Parathyroid adenoma (tissue), 2 donors: ENCODE results near the gene LOXL1.

ENCODE experiments used
- H2AFZ ChIP-seq: fragments of 300-600 bp; sonication (generic); one replicate; pipeline ENCODE4 v1.7.0; 2017; ENCODE audit warnings: antibody characterized with exemption, mild to moderate bottlenecking
- H3K27ac ChIP-seq: fragments of 300-600 bp; sonication (generic); one replicate; pipeline ENCODE4 v1.7.0; 2017
- H3K27me3 ChIP-seq: fragments of 300-600 bp; sonication (generic); one replicate; pipeline ENCODE4 v1.7.0; 2017; ENCODE audit warnings: low read length; ENCODE audit not compliant: control insufficient read depth, insufficient read depth
- H3K36me3 ChIP-seq: fragments of 300-600 bp; sonication (generic); one replicate; pipeline ENCODE4 v1.7.0; 2017; ENCODE audit warnings: low read length; ENCODE audit not compliant: control insufficient read depth, insufficient read depth
- H3K4me1 ChIP-seq: fragments of 300-600 bp; sonication (generic); one replicate; pipeline ENCODE4 v1.7.0; 2017; ENCODE audit warnings: control low read depth
- H3K4me2 ChIP-seq: fragments of 300-600 bp; sonication (generic); one replicate; pipeline ENCODE4 v1.7.0; 2017; ENCODE audit warnings: low read length
- H3K4me3 ChIP-seq: fragments of 300-600 bp; sonication (generic); one replicate; pipeline ENCODE4 v1.7.0; 2017; ENCODE audit warnings: low read depth, low read length
- H3K79me2 ChIP-seq: fragments of 300-600 bp; sonication (generic); one replicate; pipeline ENCODE4 v1.7.0; 2017; ENCODE audit warnings: control low read depth
- H3K9ac ChIP-seq: fragments of 300-600 bp; sonication (generic); one replicate; pipeline ENCODE4 v1.7.0; 2017; ENCODE audit warnings: mild to moderate bottlenecking
- H3K9me3 ChIP-seq: fragments of 300-600 bp; sonication (generic); one replicate; pipeline ENCODE4 v1.7.0; 2017; ENCODE audit warnings: low read length; ENCODE audit not compliant: control insufficient read depth
- CTCF ChIP-seq: fragments of 300-600 bp; sonication (generic); IDR thresholded peaks from one replicate; pipeline ENCODE4 v1.7.0; 2017; ENCODE audit warnings: antibody characterized with exemption, mild to moderate bottlenecking
- donor health status: primary hyperparathyroidism.

LOXL1 gene

DNA sequence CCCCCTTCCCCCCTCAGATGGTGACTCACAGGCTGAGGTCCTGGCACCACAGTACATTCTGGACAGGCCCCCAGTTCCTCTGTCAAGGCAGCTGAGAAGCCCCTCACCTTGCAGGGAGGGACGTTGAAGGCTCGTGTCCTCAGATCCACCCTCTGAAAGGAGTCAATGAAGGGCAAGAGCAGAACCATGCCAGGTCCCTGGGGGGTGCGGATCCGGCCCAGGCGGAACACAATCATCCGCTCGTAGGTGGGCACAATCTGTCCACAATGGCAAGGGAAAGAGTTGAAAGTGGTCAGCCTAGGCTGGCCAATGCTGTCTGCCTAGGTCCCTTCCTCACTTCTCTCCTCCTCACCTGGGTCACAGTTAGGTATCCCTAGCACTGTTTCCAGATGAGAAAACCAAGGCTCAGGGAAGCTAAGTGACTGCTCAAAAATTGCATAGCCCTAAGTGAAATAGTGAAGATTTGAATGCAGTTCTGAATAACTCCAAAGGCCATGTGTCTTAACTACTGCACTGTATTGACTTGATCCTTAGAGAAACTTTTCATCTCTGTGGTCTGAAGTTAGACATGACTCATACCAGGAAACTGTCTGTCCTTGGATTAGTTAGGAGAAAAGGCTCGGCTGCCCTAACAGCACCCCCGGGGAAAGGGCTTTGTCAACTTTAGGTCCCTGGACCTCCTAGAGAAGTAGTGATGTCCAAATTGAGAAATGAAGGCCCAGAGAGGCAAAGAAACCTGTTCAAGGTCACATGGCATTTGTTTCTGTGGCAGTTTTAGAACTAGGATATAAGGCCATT is 62.9 kb downstream of the LOXL1 start:
- H3K9ac ChIP-seq, result no peak overlapping the region
- H3K27me3 ChIP-seq, result no peaks in the 10 kb centered on the region
- no peaks in the 10 kb centered on the region for H3K36me3 ChIP-seq
- no peaks in the 10 kb centered on the region for H3K9me3 ChIP-seq
- peak overlapping the region; percentile 49 for H3K27ac ChIP-seq
- peaks cover 2% of the 10 kb centered on the region for H3K79me2 ChIP-seq
- H3K4me1 ChIP-seq, result peaks cover 2% of the 10 kb centered on the region
- H3K4me3 ChIP-seq, result no peak overlapping the region
- H2AFZ ChIP-seq, result no peak overlapping the region
- TF ChIP-seq CTCF, result no peak
- H3K4me2 ChIP-seq, result no peak overlapping the region

DNA sequence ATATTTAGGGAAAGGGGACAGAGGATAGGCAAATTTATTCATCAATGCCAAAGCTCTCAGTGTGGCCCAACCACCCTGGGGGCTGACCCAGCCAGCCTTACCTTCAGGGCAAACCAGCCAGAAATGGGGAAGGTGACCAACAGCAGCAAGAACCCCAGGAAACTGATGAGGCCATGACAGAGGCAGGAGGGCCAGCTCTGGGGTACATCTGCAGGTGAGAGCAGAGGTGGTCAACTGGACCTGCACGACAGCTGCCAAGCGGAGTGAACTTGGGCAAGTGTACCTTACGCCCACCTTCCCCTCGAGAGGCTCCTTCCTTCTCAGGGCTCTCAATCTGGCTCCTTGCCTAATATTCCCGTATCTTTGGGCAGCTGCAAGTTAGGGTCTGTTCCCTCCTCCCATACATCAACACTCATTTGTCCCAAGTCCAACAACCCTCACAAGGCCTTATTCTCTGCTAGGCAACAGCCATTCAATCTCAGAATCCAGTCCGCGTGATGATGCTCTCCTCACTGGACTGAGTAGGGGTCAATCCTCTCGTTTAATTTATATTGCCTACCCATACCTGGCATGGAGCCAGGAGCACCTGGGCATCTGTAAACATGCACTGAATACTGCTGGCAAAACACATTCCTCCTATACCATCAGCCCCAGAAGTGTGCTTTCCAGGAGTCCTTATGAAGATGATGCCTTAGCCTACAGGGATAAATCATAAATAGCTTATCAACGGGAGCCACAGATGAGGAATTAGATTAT is 64.2 kb downstream of the LOXL1 start:
- no peak overlapping the region for H2AFZ ChIP-seq
- H3K9me3 ChIP-seq, result no peaks in the 10 kb centered on the region
- no peaks in the 10 kb centered on the region for H3K27me3 ChIP-seq
- peaks cover 2% of the 10 kb centered on the region for H3K79me2 ChIP-seq
- no peaks in the 10 kb centered on the region for H3K36me3 ChIP-seq
- H3K4me3 ChIP-seq, result no peak overlapping the region
- H3K27ac ChIP-seq, result peak overlapping the region; percentile 83
- TF ChIP-seq CTCF, result no peak
- no peak overlapping the region for H3K9ac ChIP-seq
- H3K4me2 ChIP-seq, result no peak overlapping the region
- H3K4me1 ChIP-seq, result peaks cover 4% of the 10 kb centered on the region

GRCh38 chr15:73991260-73991659 is 65.0 kb downstream of the LOXL1 start:
- TF ChIP-seq CTCF, result no peak
- Histone ChIP-seq H3K4me2 (peak overlapping the region; percentile 90), H3K27ac (peak overlapping the region; percentile 83), H3K4me3 (peak overlapping the region; percentile 65), H3K36me3 (no peaks in the 10 kb centered on the region), H2AFZ (no peak overlapping the region), H3K4me1 (peaks cover 4% of the 10 kb centered on the region), H3K9ac (no peak overlapping the region), H3K9me3 (no peaks in the 10 kb centered on the region), H3K27me3 (no peaks in the 10 kb centered on the region), H3K79me2 (peaks cover 2% of the 10 kb centered on the region)

GRCh38 chr15:73991726-73992593 is 65.7 kb downstream of the LOXL1 start, which contains the start of gene STOML1:
Gene STOML1, minus strand, starts transcription at chr15:73992295. Its CDS starts 72 bp downstream, at chr15:73992223.
- Histone ChIP-seq H2AFZ (peak within 1 kb of the TSS; percentile 84), H3K79me2 (peaks cover 2% of the 10 kb centered on the region), H3K9me3 (no peaks in the 10 kb centered on the region), H3K36me3 (no peaks in the 10 kb centered on the region), H3K27ac (peak within 1 kb of the TSS; percentile 83), H3K4me2 (peak within 1 kb of the TSS; percentile 90), H3K4me1 (peaks cover 4% of the 10 kb centered on the region), H3K4me3 (peak within 1 kb of the TSS; percentile 65), H3K9ac (peak within 1 kb of the TSS; percentile 37), H3K27me3 (no peaks in the 10 kb centered on the region)
- peak; percentile 81 for TF ChIP-seq CTCF
